GDM1 (cell line): ENCODE data around the gene THBD.

Source experiments
- DNase-seq: peaks from one replicate; lab custom pipeline; 2025; lab: John Stamatoyannopoulos, UW

THBD gene

DNA sequence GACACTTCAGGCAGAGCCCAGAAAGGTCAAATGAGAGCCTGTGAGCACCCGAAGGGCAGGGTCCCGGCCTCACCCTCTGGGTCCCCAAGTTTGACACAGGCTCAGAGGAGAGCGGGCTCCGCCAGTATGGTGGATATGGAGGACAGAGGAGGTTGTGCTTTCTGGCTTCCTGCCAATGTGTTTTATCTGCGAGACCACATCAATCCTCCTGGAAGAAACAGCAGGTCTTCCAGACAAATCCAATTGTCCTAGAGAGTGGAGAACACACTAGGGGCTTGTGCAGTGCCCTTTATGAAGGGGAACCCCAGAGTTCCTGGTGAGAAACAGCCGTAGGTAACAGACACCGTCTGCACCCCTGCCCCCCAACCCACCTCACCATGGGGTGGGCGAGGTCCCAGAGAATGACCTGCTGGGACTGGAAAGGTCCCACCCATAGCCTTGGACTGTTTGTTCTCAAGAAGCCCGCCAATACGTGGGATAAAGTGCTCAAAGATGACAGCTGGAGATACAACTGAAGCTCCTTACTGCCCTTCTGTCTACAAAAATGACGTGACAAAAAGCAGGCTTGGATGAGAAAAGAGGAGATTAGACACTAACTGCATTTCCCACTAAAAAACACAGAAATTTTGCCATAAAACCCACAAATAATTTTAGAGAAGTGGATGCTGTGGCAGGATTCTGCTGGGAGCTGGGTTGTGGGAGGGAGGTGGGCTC lies 38.3 kb downstream of the THBD start:
- no peak for DNase-seq

DNA sequence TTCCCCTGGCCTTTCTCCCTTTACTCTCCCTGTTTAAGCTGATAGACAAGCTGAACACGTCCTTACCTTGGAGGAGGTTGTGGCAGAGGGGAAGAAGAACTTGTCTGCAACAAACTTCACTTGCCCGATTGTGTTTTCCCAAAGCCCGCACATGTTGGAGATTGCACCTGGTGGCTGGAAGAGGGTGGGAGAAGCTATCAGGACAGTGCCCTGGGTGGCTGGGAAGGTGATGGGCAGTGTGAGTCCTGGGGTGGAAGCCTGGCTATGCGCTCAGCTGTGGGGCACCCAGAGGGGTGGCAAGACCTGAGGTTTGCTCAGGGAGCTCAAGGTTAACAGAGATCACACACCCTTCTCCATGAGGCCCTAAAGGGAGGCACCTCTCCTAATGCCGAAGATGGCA lies 39.4 kb downstream of the THBD start:
- no peak for DNase-seq

GRCh38 chr20:23009636-23010035 lies 39.8 kb downstream of the THBD start:
- peak; percentile 20 for DNase-seq

DNA sequence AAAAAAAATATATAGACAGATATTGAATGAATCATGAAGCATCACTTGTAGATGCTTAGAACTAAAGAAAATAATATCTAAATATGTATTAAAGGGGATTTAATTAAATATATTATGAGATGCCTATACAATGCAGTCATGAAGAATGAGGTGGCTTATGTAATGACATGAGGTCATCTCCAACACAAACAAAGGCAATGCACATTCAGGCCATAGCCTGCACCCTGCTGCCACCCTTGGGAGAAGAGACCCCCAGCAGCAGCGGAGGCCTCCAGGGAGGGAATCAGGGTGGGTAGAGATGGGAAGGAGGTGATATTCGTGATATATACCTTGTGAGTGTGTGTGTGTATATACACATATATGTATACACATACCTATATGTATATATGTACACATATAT lies 40.8 kb downstream of the THBD start:
- DNase-seq, result no peak

DNA sequence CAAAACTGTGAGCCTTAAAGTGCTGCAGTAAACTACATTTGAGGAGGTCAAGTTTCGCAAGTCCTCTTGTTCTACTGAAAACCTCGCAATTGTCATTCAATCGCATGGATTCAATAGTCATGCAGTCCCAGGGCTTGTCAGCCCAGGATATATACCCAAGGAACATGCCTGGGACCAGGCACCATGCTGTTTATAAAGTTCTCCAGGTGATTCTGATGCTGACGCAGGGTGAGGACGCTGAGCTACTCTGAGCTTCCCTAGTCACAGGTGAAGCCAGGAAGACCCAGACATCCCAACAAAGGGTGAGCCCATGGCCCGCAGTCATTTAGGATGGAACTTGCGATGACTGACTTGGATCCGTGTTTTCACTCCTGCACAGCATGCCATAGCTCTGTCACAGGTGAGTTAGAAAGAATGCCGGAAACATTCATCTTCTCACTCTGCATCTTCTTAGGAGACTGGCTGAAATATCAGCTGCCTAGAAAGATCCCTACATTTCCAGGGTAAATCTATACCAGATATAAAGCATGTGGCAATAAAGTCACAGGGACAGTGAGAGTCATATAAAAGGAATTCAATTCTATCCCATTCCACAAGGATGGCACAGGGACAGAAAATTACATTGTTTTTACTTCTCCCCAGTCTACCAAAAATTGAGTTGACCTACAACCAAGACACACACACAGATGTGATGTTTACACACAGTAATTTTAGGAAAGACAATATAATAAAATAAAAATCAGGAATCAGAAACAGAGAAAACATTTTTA lies 41.4 kb downstream of the THBD start:
- no peak for DNase-seq

DNA sequence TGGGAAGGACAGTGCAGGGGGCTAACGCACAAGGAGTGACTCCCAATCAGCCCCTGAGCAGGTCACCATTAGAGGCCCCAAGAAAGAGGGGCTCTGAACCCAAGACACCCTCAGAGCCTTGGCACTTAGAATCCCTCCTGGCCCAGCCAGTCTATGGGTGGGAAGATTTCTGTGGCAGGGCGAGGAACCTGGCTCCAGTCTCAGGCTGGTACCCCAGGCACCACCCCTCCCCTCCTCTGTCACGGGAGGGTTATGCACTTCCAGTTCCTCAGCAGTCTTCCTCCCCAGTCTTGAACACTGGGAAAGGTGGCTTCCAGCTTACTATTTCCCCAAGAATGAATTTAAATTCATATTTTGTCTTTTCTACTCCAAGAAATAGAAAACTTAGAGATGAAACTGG lies 42.0 kb downstream of the THBD start:
- DNase-seq, result no peak

- no peak for DNase-seq
Observed at GRCh38 chr20:23005776-23006175, 43.7 kb downstream of the THBD start.

GRCh38 chr20:23003881-23004460 lies 45.5 kb downstream of the THBD start:
- no peak for DNase-seq

DNA sequence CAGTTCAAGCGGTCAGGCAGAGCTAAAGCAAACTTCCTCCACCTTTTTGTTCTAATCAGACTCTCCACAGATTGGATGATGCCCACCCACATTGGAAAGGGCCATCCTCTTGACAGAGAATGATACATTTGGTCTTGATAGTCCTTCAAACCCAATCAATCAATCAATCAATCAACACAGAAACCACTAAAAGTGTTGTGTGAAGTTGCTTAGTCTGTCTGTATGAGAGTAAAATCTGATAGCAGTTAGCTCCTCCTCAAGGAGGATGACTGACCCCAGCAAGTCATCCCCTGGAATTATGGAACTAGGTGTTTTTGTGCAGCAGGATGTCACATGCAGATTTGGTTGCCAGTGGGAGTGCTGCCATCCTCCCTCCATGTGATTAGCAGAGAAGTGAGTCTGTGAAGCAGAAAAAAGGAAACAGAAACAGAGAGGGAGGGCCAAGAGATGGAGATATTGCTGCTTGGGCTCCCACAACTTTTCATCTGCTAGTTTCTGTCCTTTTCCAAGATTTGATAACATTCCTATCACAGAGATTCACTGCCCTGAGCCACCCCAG lies 46.3 kb downstream of the THBD start:
- no peak for DNase-seq

DNA sequence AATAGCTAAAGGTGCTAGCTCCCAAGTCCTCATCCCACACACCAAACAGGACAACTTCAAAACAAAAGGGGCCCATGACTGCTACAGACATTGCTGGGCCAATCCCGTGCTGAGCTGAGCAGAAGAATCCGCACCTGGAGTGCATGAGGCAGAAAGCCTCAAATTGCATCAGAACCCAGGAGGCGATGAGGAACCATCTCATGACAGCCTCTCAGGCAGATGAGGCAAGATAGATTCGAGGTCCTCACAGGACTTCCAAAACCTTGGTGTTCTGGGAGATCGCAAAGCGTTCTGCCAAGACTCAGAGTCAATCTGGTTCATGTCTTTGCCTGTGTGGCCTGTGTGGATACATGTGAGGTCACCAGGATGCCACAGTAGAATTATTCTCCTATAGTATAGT lies 47.2 kb downstream of the THBD start:
- DNase-seq, result no peak

GRCh38 chr20:23000232-23000947 lies 49.1 kb downstream of the THBD start:
- DNase-seq, result no peak

DNA sequence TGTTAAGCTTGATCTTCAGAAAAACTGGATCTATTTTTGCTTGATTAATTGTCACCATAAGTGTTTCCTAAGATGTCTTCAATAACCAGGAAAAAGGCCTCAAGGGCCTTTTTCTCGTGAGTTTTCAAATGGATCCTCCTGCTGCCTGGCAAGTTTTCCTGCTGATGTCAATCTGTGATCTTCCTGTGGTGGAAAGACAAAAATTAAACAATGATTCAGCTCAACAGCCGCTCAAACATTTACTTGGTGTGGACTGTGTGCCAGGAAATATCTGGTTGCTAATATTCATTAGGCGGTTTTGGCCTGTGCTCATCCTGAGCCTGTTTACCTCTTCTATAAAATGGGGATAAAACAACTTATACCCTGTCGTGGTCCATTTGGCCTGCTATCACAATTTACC lies 49.7 kb downstream of the THBD start:
- DNase-seq, result no peak

DNA sequence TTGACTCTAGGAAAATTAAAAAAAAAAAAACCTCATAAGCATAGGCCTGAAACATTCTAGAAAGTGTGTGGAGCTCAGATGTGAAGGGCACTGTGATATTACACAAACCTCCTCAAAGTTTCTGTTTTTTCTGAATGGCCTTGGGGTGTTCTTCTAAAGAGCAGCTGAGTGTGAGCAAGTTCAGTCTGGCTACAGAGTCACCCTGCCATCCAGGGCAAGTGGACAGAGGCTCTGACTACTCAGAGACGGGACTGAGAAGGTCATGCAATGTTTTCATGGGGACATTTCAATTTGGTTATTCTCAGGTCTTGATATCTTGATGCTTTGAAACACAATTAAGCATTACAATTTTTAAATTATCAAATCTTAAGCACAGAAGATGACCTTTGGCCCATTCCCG lies 51.0 kb downstream of the THBD start:
- no peak for DNase-seq

DNA sequence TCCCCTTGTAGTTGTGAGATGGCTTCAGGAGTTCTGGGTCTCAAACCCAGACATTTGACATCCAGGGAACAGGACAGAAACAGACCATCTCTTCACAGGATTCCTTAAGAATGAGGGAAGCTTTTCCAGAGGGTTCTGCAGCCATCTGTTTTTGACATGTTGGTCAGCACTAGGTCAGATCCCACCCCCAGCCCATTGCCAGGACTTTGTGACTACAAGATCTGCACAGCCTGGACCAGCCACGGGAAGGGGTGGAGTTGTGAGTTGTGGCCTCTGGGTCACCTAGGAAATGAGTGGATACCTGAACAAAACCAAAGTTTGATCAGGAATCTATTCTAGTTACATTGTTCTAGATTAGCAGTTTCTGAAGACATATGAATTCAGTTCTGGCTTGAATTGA lies 53.5 kb downstream of the THBD start:
- no peak for DNase-seq
